GM18868 (cell line): ENCODE results near the gene TLL2.

ENCODE experiments used
- ATAC-seq: cut with Tn5 transposase; IDR thresholded peaks from one replicate; pipeline ENCODE4 v1.9.1; 2021; ENCODE audit warnings: mild to moderate bottlenecking, moderate library complexity; ENCODE audit not compliant: unreplicated experiment

TLL2 gene

DNA sequence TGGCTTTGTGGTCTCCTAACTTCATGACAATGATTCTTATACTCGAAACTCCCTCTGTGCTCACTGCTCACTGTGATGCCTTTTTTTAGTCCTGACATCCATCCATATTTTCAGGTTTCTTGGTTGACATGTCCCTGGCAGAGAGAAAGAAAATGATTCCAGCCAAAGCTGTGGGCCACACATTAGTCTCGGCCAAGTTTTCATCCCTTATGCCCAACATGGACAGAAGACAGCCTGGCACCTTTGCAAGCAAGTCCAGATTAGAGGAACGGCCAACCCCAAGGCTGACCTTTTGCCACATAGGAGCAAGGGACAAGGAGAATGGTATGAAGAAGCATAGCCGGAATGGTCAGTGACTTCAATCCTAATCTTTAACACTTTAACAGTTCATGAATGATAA, 146.3 kb downstream of the TLL2 start:
- ATAC-seq, result no peak

DNA sequence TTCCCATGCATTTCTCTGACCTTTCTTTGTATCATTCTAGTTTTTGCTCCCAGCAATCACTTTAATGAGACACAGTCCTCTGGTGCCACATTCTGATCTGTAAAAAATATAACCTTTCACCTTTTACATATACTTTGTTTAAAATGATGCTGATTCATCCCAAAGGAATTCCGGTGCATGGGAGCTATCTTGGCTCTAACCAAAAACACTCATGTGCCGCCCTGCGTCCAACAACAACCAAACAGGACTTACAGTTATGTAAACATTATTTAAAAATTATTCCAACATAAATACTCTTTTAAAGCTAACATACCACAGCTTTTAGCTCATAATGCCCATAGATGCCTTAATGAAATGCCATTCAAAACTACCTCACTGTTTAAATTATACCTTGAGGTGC, 147.2 kb downstream of the TLL2 start:
- no peak for ATAC-seq

- ATAC-seq, result no peak
Measured at GRCh38 chr10:96365571-96365970, 148.2 kb downstream of the TLL2 start.

DNA sequence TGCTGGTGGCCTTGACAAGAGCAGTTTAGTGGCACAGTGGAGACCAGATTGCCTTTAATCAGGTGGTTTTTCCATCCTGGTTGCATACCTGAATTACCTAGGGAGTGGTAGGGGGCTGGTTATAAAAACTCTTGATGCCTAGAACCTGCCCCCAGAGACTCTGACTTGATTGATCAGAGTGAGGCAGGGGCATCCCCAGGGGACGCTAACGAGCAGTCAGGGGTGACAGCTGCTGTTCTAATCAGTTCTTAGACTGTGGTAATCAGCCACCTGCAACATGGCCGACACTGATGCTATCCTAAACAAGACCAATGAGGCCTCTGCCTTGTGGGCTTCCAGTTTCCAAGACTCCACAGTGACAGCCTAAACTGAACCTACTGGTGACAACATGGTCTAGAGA, 153.0 kb downstream of the TLL2 start:
- no peak for ATAC-seq

DNA sequence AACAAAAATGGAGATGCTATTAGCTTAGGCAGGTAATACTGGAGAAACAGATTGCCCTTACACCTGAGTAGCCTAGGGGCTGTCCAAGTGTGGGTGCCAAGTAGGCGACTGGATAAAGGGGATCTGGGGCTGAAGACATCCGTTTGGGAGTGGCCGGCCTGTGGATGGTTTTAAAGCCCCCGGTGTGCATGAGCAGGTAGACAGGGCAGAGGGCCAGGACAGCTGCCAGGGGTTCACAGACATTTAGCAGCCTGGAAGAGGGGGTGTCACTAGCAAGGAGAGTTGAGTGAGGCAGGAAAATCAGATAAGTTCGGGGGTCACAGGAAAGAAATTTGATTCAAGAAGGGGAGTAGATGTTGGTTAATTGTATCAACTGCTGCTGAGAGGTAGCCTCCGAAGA, 153.4 kb downstream of the TLL2 start:
- no peak for ATAC-seq

DNA sequence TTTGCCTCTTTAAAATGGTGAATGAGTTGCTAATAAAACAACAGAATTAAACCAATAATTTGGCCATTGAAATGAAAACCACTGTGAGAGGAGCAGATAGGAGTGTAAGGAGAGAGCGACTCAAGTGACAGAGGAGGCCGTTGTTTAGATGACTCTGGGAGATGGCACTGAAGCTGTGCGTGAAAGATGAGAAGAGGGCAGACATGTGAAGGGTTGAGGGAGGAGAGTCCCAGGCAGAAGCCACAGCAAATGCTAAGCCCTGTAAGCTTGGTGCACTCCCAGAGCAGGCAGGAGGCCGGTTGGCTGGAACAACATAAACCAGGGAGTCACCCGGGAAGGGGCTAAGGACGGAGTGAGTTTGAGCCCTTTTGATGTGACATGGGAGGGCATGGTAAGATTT, 154.1 kb downstream of the TLL2 start:
- ATAC-seq, result no peak

DNA sequence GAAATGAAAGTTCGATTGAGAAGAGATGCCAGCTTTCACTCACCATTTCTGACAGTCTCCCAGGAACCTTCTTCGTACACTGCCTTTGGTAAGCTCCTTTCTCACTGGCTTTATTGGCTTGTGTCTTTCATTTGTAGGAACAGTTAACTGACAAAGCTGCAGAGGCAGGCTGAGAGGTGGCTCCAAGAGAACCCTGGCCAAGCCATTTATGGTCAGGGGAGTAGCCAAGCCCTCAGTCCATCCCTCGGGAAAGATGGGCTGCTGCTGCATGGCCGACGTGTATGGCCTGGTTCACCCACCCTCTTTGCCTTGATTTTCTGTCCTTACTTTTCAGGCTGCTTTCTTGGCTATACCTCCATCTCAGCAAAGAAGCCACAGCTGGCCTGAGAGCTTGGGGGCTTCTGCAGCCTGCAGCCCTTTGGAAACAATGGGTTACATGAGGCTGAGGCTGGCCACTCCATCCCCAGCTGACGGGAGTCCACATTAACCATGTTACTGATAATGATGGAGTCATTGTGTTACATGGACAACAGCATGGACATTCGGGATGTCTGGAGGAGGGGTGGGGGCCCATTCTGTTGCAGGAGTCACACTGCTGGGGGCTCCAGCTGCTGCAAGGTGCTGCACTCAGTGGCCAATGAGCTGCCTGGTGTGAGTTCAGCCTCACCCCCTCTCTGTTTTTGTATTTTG, 154.7 kb downstream of the TLL2 start, which contains the start of gene OPALIN:
Gene OPALIN, minus strand, starts transcription at position 152 of the 690 bp plus-strand sequence. Its CDS starts 106 bp downstream, at position 46.
- no peak for ATAC-seq

- no peak for ATAC-seq
Measured at GRCh38 chr10:96357038-96357620, 156.6 kb downstream of the TLL2 start.

DNA sequence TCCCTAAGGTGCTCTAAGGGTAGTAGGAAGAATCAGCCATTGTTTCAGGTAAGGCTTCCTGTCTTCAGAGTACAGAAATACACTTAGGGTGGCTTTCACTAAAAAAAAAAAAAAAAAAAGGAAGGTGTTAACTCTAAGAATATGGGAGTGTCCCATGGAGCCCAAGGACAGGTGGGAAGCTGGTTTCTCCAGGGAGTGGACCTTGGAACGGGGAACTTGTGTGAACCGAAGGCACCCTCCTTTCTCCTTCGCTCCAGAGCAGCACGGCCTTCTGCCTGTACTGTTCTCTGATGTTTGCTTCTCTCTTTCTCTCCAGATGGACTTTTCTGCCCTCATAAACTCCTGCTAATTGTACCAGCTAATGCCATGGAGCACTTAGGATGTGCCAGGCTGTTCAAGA, 161.1 kb downstream of the TLL2 start:
- no peak for ATAC-seq

GRCh38 chr10:96352027-96352426, 161.7 kb downstream of the TLL2 start:
- ATAC-seq, result no peak

DNA sequence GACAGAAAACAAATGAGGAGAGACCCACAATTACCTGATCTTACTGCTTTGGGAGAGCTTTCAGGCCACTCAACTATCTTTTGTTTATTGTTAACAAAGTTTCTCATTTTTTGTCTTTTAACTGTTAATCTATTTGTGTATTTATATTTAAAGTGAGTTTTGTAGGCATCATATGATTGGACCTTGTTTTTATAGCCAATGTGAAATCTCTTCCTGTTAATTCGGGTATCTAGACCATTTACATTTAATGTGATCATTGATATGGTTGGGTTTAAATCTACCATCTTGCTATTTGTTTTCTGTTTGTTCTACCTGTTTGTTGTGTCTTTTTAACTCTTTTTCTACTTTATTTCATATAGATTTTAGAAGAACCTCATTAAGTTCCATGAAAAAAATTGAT, 167.4 kb downstream of the TLL2 start:
- no peak for ATAC-seq

GRCh38 chr10:96345222-96345621, 168.5 kb downstream of the TLL2 start:
- no peak for ATAC-seq

DNA sequence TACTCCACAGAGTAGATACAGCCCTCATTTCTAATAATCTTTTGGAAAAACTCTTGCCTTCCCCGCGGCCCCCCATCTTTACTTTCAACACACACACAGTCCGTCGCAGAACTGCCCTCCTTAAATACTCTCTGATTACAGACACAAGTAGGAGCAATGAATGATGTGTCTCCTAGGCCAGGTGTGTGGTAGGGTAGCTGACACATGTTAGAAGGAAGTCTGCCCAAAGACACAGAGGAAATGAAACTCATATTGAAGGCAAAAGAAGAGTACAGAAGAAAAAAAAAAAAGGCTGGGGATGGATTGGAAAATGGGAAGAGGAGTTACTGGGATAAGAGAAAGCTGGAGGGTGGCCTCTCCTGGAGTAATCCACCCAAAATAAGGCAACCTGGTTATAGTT, 169.5 kb downstream of the TLL2 start:
- ATAC-seq, result no peak

GRCh38 chr10:96342402-96342801, 171.3 kb downstream of the TLL2 start:
- ATAC-seq, result no peak

GRCh38 chr10:96341219-96342182, 172.2 kb downstream of the TLL2 start:
- ATAC-seq, result peak; percentile 81

DNA sequence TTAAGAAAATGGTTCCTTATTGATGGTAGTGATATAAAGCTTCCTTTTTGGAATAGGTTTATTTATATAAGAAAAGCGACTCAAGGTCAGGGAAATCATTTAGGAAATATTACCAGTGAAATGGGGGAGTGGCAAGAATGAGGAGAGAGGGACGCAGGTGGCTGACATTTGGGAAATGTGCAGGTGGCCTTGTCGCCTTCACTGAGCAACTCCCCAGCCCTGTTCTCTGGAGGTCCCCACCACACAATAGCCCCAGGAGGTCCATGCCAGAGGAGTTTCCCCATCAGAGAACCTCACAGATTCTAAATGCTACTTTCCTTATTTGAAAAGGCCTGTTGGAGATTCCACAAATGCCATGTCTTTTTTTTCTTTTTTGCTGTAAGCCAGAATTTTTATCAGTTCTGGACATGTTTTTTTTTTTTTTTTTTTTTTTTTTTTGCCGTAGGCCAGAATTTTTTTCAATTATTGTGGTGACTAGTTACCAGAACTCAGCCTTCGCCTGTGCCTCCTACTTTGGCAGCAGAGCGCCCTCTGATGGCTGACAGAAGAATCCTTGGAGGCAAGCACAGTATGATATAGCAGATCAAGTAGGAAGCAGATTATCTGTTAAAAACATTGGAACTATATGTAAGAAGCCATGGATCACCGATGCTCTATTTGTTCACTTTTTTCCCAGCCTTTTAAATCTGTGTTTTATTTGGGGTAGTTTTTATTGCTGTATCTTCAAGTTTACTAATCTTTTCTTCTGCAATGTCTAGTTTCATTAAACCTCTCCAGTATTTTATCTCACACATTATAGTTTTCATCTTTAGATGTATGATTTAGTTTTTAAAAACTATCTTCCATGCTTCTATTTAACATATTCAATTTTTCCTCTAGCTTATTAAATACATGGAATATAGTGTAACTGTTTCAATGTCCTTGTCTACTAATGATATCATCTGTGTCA, 173.5 kb downstream of the TLL2 start:
- peak; percentile 71 for ATAC-seq

DNA sequence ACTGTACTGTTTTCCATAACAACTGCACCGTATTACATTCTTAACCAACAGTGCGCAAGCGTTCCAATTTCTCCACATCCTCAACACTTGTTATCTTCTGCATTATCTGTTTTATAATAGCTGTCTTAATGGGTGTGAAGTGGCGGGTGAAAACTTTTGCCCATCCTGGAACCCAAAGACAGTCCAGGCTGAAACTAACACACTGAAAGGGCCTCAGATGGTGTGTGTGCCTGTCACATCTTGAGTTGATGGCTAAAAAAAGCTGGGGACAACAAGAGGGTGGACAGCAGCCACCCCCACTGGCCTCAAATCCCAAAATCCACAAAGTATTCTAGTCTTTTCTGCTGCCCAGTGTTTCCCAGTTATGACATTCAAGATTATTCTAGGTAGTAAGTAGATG, 174.3 kb downstream of the TLL2 start:
- no peak for ATAC-seq

DNA sequence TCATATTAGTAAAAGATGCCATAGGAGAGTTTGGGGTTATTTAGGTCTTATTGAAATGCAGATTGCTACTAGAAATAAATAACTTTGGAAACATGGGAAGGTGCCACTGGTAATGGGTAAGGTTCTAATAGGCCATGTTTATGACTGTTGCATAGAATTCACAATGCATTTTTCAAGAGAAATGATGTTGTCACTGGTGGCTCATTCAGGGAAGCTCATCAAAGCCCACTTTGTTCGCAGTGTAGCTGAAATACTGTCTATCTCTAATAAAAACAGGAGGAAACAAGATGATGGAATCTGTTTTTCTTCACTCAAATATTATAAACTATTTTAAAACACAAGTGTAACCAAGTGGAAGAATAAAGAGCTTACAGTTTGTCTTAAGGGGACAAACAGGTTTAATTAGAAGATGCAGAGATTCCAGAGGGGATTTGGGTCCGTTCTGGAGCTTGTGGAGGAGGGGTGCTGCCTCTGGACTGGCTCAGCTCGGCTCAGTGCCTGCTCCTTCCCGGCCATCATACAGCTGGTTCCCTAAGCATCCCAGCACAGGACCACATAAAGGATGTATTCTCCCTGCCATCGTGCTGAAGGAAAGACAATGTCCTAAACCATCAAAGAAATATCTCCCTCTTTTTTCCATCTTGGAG, 175.3 kb downstream of the TLL2 start:
- ATAC-seq, result no peak

DNA sequence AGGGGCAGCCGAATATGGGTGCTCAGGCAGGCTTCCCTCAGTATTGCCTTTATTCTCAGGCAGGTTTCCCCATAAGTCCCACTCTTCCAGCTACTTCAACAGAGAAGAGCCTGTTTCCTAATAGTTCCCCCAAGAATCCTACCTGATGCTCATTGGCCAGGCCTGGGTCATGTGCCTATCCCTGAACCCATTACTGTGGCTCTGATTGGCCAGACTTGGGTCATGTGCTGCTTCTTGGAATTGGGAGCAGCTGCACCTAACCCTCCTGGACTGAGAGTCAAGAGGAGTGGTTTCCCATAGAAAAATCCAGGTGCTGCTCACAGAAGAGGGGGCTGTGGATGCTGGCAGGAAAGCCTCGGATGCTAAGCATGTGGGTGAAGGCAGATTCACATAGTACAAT, 176.6 kb downstream of the TLL2 start:
- ATAC-seq, result no peak
